GM23248 (cell line): ENCODE measurements around the gene FPGS.

Experiments
- EZH2 ChIP-seq: fragments of 200-600 bp; sonication (generic); IDR thresholded peaks from 2 replicates; pipeline ENCODE4 v1.6.1; 2018; ENCODE audit warnings: antibody characterized with exemption, mild to moderate bottlenecking; ENCODE audit not compliant: insufficient read depth, poor library complexity, severe bottlenecking
- EZH2phosphoT487 ChIP-seq: fragments of 200-600 bp; sonication (generic); IDR thresholded peaks from 2 replicates; pipeline ENCODE4 v1.6.1; 2018; ENCODE audit warnings: antibody characterized with exemption, moderate library complexity, mild to moderate bottlenecking, low read depth; ENCODE audit not compliant: insufficient read depth

DNA sequence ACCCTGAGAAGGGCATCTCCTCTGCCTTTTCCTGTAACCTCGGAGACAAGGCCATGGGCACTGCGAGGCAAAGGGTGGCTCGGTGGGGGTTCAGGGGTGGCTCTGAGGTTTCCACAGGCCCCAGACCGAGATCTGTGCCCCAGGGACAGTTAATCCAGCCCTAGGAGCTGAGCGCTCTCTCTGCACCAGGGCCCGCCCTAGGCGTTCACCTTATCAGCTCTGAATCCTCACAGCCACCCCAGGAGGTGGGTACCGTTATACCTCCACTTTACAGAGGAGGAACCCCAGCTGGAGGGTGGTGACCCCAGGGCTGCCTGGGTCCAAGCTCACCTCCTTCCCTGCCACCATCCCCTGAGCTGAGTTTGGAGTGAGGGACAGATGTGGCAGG lies 54.0 kb downstream of the FPGS start:
- TF ChIP-seq EZH2 (no peak), EZH2phosphoT487 (no peak)
